Smooth muscle cell (in vitro differentiated cells): ENCODE data around the gene PLCXD1. TPM values are rescaled to one million over a fixed set of nuclear protein-coding genes. Genes with fewer than 3 reads are reported as not detected.
"Not testable (repeated sequence)": the region's sequence is repeated elsewhere in the genome, so short reads cannot be mapped to it uniquely, and the experiment has no call there.

ENCODE experiments used
- DNase-seq: peaks from one replicate; lab custom pipeline; 2025; ENCODE audit not compliant: unreplicated experiment; lab: John Stamatoyannopoulos, UW
- H2AFZ ChIP-seq: fragments of 200-600 bp; sonication (generic); 2 replicates; pipeline ENCODE4 v1.6.0; 2016; ENCODE audit warnings: antibody characterized with exemption, low read depth, mild to moderate bottlenecking
- H3F3A ChIP-seq: fragments of 200-600 bp; sonication (generic); 2 replicates; pipeline ENCODE4 v1.6.0; 2017; ENCODE audit warnings: antibody characterized with exemption, low read depth
- H3K27ac ChIP-seq: fragments of 200-600 bp; sonication (generic); 2 replicates; pipeline ENCODE4 v1.5.1; 2016; ENCODE audit warnings: low read depth, mild to moderate bottlenecking
- H3K27me3 ChIP-seq: fragments of 200-600 bp; sonication (generic); 2 replicates; pipeline ENCODE4 v1.6.1; 2016; ENCODE audit warnings: low read depth, mild to moderate bottlenecking
- H3K36me3 ChIP-seq: fragments of 200-600 bp; sonication (generic); 2 replicates; pipeline ENCODE4 v1.5.1; 2016; ENCODE audit warnings: low read depth
- H3K4me1 ChIP-seq: fragments of 200-600 bp; sonication (generic); 2 replicates; pipeline ENCODE4 v1.5.1; 2016; ENCODE audit warnings: low read depth
- H3K4me2 ChIP-seq: fragments of 200-600 bp; sonication (generic); 2 replicates; pipeline ENCODE4 v1.6.0; 2016; ENCODE audit warnings: mild to moderate bottlenecking
- H3K4me3 ChIP-seq: fragments of 200-600 bp; sonication (generic); 2 replicates; pipeline ENCODE4 v1.5.1; 2016; ENCODE audit warnings: mild to moderate bottlenecking
- H3K79me2 ChIP-seq: fragments of 200-600 bp; sonication (generic); 2 replicates; pipeline ENCODE4 v1.6.0; 2016; ENCODE audit warnings: low read depth, mild to moderate bottlenecking
- H3K9ac ChIP-seq: fragments of 200-600 bp; sonication (generic); 2 replicates; pipeline ENCODE4 v1.6.0; 2016; ENCODE audit warnings: low read depth
- H3K9me3 ChIP-seq: fragments of 200-600 bp; sonication (generic); replicated peaks from 2 replicates; pipeline ENCODE4 v1.5.1; 2016; ENCODE audit warnings: low read depth
- H4K20me1 ChIP-seq: fragments of 200-600 bp; sonication (generic); 2 replicates; pipeline ENCODE4 v1.6.0; 2016; ENCODE audit warnings: low read depth
- CTCF ChIP-seq: fragments of 200-600 bp; sonication (generic); IDR thresholded peaks from 2 replicates; pipeline ENCODE4 v1.5.1; 2017; ENCODE audit warnings: borderline replicate concordance, mild to moderate bottlenecking, antibody characterized with exemption; ENCODE audit not compliant: insufficient read depth, poor library complexity, severe bottlenecking
- WGBS: methylation state at CpG from one replicate; pipeline ENCODE4 v1.1.7; 2016; ENCODE audit warnings: low lambda C conversion rate; 5-methylcytosine and 5-hydroxymethylcytosine counted together
- polyA plus RNA-seq: library from polyadenylated mRNA; unstranded; fragments of >200 nt; fragmentation: Nextera tagmentation; extraction: Ambion mirVana; gene quantifications from 2 replicates; pipeline ENCODE4 v1.2.1, GENCODE V29; 2016
- total RNA-seq: library from RNA; depleted of rRNA; stranded (reverse); fragments of >200 nt; gene quantifications from 2 replicates; pipeline ENCODE4 v1.2.3, GENCODE V29; 2014

PLCXD1 gene
- total and polyA plus RNA-seq, 2 experiments from 2014 or later: 7.0 to 14.0 TPM

DNA sequence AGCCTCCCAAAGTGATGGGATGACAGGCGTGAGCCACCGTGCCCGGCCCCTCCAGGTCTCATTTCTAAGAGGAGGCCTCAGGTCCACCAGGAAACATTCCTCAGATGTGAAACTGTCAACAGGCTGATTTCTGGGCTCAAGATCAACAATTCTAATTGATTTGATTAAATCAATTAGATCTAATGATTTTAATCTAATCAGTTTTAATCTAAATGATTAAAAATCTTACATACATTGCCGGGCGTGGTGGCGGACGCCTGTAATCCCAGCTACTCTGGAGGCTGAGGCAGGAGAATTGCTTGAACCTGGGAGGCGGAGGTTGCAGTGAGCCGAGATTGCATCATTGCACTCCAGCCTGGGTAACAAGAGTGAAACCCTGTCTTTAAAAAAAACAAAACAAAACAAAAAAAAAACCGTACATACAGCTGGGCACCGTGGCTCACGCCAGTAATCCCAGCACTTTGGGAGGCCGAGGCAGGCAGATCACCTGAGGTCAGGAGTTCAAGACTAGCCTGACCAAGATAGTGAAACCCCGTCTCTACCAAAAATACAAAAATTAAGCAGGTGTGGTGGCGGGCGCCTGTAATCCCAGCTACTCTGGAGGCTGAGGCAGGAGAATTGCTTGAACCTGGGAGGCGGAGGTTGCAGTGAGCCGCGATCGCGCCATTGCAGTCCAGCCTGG, 960 bp downstream of the PLCXD1 start:
- not testable (repeated sequence) for H3K9me3 ChIP-seq, H3K36me3 ChIP-seq, H3K9ac ChIP-seq, H2AFZ ChIP-seq, H3K27me3 ChIP-seq, H4K20me1 ChIP-seq, DNase-seq, H3K79me2 ChIP-seq, H3K4me1 ChIP-seq, H3F3A ChIP-seq, H3K27ac ChIP-seq
- Histone ChIP-seq H3K4me2 (peak overlapping the region; percentile 90), H3K4me3 (peak overlapping the region; percentile 78)
- 75% methylated on average over 21 of the region's 21 CpGs for WGBS

GRCh38 chrX:283115-283845, 2.1 kb downstream of the PLCXD1 start:
- Histone ChIP-seq H3K9ac (peak overlapping the region; percentile 47), H3K27ac (peak overlapping the region; percentile 35), H3K4me3 (peak overlapping the region; percentile 78)

GRCh38 chrX:285076-285677, 4.0 kb downstream of the PLCXD1 start:
- no peaks in the 10 kb centered on the region for H3K9me3 ChIP-seq
- H3K27me3 ChIP-seq: no peaks in the 10 kb centered on the region
- peaks cover 3% of the 10 kb centered on the region for H3K79me2 ChIP-seq
- peaks cover 3% of the 10 kb centered on the region for H3K4me1 ChIP-seq
- H3F3A ChIP-seq: no peaks in the 10 kb centered on the region
- 96% methylated on average over 13 of the region's 13 CpGs for WGBS
- no peaks in the 10 kb centered on the region for H4K20me1 ChIP-seq
- no peak overlapping the region for H3K27ac ChIP-seq
- no peak overlapping the region for H3K4me2 ChIP-seq
- H3K9ac ChIP-seq: no peak overlapping the region
- H2AFZ ChIP-seq: no peak overlapping the region
- no peaks in the 10 kb centered on the region for H3K36me3 ChIP-seq
- no peak for DNase-seq
- H3K4me3 ChIP-seq: no peak overlapping the region
- TF ChIP-seq CTCF: no peak

More at GRCh38 chrX:283115-283845, 2.1 kb downstream of the PLCXD1 start:
- H3K9me3 ChIP-seq: no peaks in the 10 kb centered on the region
- H4K20me1 ChIP-seq: no peaks in the 10 kb centered on the region
- no peak for DNase-seq
- peaks cover 3% of the 10 kb centered on the region for H3K4me1 ChIP-seq
- H3K36me3 ChIP-seq: no peaks in the 10 kb centered on the region
- no peak for TF ChIP-seq CTCF
- no peaks in the 10 kb centered on the region for H3K27me3 ChIP-seq
- WGBS: 2% methylated on average over 35 of the region's 45 CpGs
- H2AFZ ChIP-seq: no peak overlapping the region
- H3K4me2 ChIP-seq: peak overlapping the region; percentile 90
- peaks cover 3% of the 10 kb centered on the region for H3K79me2 ChIP-seq
- no peaks in the 10 kb centered on the region for H3F3A ChIP-seq

DNA sequence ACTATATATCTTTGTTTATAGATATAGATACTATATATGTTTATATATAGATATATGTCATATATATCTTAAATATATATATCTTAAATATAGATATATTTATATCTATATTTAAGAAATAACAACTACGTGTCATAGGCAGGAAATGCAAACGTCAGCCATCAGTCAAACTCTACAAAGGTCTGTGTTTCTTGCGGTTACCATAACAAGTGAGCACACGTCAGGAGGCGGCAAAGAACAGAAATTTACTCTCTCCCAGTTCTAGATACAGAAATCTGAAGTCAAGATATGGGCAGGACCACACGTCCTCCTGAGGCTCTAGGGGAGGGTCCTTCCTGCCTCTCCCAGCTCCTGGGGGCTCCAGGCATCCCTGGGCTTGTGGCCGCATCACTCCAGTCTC, 6.5 kb downstream of the PLCXD1 start:
- H4K20me1 ChIP-seq: no peaks in the 10 kb centered on the region
- DNase-seq: no peak
- no peaks in the 10 kb centered on the region for H3K4me1 ChIP-seq
- peaks cover 3% of the 10 kb centered on the region for H3K79me2 ChIP-seq
- no peak overlapping the region for H3K4me2 ChIP-seq
- no peak overlapping the region for H3K4me3 ChIP-seq
- H3K36me3 ChIP-seq: no peaks in the 10 kb centered on the region
- H3K9me3 ChIP-seq: no peaks in the 10 kb centered on the region
- no peaks in the 10 kb centered on the region for H3K27me3 ChIP-seq
- no peak overlapping the region for H2AFZ ChIP-seq
- 92% methylated on average over 7 of the region's 7 CpGs for WGBS
- TF ChIP-seq CTCF: no peak
- no peak overlapping the region for H3K9ac ChIP-seq
- H3F3A ChIP-seq: no peaks in the 10 kb centered on the region
- no peak overlapping the region for H3K27ac ChIP-seq
